Activated CD8-positive, alpha-beta memory T cell treated with anti-CD3 and anti-CD28 coated beads for 48 hours (primary cell): ENCODE results near the gene FBXO7.
A peak's percentile ranks its signal among the peaks of the same experiment; 100 is the strongest.
"Not testable (repeated sequence)": the region's sequence is repeated elsewhere in the genome, so short reads cannot be mapped to it uniquely, and the experiment has no call there.

Experiments used
- DNase-seq, 3 experiments: peaks; one replicate each; pipeline ENCODE4 v3.0.0-alpha.2; 2020; ENCODE audit warnings: low read depth in 2 of 3, low spot score in 2 of 3

Gene FBXO7

DNA sequence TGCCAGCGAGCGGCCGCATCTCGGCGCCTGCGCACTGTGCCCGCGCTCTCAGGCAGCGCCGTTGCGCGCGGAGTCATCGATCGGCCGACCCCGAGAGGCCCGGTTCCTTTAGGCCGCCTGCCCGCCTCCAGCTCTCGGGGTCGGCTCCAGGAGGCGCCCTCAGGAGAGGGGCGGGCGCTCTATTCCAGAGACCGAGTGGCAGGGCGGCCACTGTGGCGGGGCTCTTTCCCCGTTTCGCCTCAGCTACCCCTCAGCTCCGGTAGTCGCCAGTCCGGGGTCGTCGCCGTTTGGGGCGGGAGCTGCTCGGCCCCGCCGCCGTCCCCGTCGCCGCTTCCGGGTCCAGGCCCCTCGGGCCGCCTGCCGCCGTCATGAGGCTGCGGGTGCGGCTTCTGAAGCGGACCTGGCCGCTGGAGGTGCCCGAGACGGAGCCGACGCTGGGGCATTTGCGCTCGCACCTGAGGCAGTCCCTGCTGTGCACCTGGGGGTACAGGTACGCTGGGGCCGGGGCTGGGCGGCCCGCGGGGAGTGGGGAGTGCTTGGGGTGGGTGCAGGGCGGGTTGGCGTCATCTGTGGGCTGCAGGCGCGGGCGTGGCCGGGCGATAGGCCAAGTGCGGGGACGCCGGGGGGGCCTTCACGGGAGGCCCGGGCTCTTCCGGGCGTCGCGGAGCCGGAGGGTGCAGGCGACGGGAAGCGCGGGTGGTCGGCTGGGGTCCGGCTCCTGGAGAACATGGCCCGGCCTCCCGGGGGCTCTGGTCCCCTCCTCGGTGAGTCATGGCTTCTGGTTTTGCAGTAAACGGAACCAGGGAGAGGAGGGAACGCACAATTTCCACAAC lies at the start of gene FBXO7:
Gene FBXO7, plus strand, starts transcription at position 177 of the 833 bp plus-strand sequence. Its CDS starts 192 bp downstream, at position 369.
- DNase-seq: peak; percentile 67 to 71 (median 70)

DNA sequence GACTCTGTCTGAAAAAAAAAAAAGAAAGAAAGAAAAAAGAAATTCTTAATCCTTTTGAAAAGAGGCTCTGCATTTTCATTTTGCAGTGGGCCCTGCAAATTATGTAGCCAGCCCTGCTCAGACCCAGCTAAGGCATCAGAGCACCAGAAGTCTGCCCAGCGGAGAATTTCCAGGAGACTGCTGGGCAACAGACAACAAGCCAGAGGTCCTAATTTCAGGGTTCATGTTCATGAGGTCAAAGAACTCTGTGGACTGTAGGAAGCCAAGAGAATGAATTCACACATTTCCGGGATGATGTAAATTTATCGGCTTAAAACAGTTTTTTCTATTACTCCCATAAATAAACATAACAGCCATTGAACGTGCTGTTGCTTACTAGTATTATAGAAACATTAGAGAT lies 47.7 kb upstream of the FBXO7 start:
- no peak for DNase-seq

DNA sequence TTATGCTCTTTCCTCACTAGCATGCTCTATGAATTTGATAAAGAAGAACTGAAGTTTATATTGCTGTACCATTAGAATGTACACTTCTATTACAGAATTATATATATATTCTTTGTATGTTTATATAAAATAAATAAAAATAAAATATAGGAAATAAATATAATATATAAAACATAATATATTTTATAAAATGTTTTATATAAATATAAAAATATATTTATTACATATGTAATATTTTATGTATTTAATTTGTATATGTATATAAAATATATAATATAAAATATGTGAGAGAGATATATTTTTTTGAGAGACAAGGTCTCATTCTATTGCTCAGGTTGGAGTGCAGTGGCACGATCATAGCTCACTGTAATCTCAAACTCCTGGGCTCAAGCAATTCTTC lies 44.3 kb upstream of the FBXO7 start:
- no peak for DNase-seq

DNA sequence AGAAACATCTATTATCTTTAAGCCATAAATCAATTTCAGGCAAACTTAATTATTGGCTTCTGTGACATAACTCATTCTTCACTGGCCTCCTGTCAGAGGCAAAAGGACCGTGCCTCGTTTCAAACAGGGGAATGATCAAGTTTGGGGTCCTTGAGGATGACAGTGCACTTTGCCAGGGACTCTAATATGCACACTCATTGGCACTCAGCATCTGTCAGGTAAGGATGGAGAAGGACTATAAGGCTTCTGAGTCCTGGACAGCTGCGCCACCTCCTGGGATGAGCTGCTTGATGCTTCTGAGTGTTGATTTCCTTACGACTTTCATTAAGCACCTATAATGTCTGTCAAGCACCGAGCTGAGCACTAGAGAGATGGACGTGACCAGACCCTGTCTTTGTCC lies 30.5 kb upstream of the FBXO7 start:
- DNase-seq: no peak

DNA sequence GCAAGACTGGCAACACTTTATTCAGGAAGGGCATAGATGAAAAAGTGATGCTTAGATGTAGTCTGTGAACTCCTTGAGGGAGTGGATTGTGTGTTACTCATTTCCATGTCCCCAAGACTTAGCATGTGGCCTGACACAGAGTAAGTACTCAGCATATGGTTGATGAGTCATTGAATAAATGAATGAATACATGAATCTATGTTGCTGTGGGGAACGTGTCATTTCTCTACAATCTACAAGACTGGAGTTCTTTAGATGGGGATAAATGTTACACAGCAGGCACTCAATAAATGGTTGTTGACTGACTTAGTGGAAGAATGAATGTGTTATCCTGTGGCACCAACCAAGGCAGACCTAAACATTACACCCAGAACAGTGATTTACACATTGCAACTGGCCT lies 28.3 kb upstream of the FBXO7 start:
- no peak for DNase-seq

DNA sequence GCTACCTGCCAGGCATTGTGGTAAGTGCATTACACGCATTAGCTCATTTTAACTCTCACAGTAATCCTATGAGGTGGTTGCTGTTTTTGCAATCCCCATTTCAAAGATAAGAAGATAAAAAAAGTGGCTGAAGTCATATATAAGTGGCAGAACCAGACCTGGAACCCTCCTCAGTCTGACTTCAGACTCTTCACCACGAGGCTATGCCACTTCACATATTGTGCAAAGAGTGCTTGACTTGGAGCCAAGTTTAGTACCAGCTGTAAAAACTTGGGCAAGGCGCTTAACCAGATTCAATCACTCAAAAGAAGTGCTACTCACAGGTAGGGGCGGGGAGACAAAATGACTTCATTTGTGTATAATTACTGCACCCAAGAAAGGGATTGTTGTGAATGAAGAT lies 25.6 kb upstream of the FBXO7 start:
- DNase-seq: no peak

DNA sequence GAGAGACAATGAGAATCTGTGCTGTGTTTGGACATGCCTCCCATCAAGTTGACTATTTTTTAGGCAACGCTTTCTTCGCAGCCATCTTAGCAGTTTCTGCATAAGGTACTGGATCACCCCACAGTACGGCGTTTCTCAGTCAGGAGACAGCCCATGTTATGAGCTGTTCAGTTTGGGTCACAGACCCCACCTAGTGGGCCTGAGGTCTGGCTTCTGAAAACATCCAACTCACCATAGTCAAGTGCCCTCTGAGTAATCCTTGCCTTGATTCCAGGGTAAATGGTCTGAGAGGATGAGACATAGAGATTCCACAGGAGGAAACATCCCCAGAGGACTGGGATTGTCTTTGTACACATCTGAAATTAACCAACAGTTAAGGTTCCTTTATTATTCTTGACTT lies 17.6 kb upstream of the FBXO7 start:
- DNase-seq: no peak

DNA sequence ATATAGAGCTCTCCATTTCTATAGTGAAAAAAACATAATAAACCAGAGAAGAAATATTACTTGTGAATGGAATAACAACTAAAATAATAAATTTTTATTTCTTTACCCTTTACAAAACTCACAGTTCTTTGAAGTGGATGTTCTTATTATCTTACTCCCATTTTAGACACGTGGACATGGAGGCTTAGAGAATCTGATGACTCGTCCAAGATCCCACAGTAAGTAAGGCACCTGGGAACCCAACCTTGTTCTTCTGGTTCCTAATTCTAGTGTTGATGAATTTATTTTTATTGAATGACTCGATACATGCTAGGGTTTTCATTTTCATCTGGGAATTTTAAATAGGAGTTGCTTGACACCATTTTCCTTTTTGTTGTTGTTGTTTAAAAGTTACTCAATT lies 12.2 kb upstream of the FBXO7 start:
- no peak for DNase-seq

DNA sequence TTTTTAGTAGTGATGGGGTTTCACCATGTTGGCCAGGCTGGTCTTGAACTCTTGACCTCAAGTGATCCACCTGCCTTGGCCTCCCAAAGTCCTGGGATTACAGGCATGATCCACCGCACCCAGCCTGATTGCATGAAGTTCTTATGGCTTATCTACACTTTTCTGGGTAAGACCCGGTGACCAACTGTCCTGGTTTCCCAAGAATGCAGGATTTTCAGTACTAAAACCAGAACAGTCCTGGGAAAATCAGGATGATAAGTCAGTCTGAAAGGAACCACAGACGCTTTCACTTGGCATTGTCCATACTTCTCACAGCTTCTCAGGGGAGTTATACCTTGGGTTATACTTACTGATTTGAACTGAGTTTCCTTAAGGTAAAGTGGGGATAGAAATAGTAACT lies 8.9 kb upstream of the FBXO7 start:
- no peak for DNase-seq

DNA sequence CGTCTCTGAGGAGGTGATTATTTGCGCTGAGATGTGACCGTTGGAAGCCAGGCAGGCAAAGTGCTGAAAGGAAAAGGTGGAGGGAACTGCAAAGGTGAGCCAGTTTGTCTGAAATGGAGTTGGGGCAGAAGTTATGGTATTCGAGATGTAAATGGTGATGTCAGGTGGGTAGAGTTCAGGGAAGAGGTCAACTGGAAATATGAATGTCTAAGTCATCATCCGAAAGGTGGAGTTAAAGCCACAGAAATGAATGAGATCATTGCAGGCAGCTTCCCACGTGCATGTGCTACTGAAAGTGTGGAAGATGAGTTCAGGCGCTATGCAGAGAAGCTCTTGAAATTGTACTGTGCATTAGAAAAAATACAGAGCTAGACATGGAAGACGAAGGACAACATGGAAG lies 8.1 kb upstream of the FBXO7 start:
- DNase-seq: no peak

DNA sequence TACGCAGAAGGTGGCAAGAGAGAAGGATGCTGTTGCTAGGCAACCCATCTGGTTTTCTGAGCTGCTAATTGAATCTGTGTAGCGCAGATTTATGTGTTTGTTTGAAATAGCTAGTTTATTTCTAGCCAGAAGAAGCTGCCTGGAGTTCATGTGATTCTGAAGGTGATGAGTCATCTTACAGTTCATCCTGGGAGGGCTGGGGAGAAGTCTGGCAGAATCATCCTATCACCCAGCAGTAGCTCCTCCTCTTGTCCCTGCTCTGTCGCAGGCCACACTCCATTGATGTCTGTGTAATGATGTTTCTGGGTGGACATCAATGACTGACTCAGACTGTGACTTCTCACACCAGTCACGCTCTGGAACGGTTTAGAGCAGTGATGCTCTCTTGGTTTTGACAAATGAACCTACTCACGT lies 4.8 kb upstream of the FBXO7 start:
- DNase-seq: no peak

DNA sequence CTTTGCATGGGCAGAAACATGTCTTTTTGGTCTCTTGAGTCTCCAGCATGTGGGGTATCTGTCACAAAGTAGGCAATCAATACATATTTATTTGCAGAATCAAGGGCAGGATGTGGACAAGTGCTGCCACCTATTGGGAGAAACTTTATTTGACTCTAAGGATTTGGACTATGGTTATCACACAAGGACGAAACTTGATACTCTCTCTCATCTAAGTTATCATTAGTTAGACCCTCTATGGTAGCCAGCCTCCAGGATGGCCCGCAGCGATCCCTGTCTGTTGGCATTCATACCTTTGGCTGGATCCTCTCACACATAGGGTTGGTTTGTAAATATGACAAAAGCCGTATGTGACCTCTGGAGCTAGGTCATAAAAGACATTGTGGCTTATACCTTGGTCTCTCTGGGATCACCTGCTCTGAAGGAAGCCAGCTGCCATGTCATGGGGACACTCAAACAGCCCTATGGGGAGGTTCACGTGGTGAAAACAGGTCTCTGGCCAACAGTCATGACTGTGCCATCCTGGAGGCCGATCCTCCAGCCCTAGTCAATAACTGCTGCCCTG lies 1.1 kb upstream of the FBXO7 start:
- DNase-seq: no peak

DNA sequence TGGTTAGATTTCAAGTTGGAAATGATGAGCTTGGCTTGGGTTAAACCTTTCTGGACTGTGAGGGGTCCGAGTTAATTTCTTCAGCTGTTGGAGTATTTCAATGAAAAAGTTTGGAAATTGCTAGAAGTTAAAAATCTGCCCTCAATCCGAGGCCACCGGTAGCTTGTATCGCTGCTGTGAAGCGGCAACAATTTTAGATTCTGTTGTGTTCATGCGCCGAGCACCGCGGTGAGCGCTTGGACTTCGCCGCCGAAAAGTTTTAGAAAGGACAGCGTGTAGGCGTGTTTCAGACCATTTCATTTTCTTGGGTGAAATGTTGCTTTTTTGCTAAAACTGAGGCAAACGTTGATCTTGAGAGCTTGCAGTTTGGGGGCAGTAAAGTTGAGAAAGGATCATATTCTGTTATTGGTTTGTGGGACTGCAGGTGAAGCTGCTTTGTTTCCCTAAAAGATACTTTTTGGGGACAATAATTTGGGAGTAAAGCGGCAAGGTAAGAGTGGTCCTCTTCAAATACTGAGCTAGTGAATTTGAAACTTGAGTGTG lies 928 bp downstream of the FBXO7 start:
- DNase-seq: no peak

DNA sequence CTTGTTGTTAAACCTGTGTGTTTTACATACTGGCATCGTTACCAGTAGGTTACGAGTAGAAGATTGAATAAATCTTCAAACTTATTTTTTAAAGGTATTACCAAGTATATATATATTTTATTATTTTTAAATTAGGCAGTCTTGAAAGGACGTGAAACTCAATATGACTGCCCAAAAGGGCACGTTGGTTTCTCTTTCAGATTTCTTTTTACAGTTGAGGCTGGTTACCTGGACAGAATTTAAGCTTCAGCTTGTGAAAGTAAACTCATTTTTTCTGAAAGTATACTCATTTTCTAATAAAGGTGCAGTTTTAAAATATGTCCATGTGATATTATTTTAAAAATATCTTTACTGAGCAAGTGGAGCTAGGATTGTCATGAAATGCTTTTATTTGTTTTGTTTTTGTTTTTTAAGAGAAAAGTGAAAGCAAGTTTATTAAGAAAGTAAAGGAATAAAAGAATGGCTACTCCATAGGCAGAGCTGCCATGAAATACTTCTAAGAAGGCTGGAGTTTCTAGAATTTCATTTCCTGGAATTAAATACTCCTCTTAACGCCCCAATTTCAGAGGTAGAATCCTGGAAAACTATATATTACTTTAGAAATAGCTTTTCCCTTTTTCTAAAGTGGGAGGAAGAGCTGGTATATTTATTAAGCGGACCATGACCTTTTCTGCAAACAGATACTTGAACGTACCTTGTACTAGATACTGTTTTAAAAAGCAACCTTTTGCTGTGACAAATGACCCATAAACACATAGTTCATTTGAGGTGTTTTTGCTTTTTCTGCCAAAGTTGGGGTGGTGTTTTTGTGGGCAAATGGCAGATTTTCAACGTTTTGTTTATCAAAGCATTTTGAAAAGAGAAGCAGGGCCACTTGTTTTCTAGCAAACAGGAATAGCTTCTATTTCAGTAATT lies 1.9 kb downstream of the FBXO7 start:
- DNase-seq: no peak

DNA sequence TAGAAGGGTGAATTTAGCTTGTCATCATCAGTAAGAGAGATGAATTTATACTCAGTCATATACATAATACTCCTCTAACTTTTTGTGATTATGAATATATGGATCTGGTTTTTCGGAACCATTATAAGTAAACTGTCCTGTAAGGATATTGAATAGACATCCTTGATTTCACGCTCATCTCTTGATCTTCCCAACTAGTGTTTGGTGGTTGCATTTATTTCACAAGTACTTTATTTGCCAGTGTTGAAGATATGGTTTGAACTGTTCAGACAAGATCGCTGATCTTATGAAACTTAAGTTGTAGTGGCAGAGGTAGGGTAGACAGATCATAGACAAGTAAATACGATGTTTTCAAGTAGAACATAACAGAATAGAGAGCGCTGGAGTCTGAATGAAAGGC lies 3.0 kb downstream of the FBXO7 start:
- no peak for DNase-seq

DNA sequence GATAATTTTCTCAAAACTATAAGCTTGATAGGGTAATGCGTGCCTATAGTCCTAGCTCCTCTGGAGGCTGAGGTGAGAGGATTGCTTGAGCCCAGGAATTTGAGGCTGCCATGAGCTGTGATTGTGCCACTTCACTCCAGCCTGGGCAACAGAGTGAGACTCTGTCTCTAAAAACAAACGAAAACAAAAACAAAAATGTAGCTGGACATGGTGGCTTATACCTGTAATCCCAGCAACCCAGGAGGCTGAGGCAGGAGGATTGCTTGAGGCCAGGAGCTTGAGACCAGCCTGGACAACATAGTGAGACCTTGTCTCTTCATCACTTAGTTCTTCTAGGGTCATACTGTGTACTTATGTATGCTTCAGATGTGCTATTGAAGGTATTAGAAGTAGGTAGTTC lies 3.9 kb downstream of the FBXO7 start:
- DNase-seq: not testable (repeated sequence)

DNA sequence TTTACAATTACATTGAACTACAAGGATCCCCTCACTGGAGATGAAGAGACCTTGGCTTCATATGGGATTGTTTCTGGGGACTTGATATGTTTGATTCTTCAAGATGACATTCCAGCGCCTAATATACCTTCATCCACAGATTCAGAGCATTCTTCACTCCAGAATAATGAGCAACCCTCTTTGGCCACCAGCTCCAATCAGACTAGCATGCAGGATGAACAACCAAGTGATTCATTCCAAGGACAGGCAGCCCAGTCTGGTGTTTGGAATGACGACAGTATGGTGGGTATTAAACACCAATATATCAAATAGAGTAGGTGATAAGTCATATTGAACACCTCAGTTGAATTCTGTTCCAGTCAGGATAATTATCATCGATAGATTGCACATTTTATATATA lies 4.4 kb downstream of the FBXO7 start:
- no peak for DNase-seq

DNA sequence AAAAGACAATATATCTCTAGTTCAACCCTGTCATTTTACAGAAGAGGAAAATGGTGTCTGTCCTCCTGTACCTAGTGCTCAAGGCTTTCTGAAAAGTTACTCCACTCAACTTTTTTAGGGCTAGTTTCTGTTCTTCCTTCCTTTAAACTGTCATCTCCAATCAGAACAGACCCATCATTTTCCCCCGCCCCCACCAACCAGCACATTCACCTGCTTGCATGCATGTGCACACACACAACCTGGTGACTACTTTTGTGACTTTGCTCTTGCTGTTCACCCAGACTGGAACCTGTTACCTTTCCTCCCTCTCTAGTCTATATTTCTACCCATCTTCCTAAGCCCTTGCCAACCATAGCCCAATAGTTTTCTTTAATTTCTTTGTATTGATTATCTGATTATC lies 5.6 kb downstream of the FBXO7 start:
- no peak for DNase-seq

DNA sequence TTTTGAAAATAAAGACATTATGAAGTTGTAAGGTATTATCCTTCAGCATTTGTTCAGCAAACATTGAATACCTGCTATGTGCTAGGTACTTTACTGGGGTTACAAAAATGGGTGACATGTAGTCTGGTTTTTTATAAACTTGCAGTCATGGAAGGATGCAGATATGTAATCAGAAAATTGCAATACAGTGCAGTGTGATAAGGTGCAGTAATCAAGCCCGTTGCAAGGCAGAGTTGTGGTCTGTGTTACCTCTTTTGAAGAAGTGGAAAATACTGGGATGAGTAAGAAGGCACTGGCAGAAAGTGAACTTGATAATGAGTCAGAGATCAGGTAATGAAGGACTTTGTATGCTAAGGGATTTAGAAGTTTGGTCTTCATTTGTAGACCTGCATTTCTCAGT lies 8.1 kb downstream of the FBXO7 start:
- no peak for DNase-seq

DNA sequence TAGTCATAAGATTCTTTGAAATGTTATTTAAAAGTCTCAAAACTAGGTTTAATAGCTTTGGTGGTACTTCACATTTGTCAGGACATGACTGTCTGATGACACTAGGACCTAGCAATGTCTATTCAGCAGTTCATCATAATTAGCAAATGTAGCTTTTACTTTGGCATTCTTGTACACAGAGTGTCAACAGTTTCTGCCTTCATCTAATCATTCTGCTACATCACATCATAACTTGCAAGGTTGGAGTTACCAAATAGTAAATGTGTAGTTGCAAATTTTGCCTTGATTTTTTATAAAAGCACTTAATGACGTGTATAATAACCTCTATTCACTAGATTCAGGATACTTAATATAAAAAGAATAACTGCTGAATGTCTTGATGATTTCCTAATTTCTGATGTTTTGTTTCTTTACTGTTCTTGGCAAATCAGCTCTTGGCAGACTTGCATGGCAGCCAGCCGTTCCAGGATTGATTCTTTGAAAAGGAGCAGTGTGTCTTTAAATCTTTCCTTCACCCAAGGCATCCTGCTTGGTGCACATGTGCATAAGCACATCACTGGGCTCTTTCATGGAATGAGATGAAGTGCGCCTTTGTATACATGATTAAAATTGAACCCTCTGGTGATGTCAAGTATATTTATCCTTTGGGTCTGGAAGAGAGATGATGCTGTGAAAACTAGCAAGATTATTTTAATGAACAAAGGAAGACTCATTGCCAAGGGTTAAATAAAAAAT lies 12.2 kb downstream of the FBXO7 start:
- no peak for DNase-seq

DNA sequence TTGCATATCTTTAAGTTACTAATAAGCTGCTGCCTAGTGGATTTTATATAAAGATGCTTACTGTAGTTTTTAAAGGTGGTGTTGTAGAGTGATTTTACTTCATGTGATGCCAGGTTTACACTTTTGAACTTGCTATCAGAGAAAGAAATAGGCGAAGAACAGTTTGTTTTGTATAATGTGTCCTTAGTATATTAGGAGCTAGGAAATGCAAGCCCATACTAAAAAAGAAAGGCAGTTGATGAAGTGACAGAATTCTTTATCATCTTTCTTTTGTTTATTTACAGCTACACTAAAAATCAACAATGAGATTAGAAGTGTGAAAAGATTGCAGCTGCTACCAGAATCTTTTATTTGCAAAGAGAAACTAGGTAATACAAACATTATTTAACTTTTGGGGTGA lies 12.8 kb downstream of the FBXO7 start:
- no peak for DNase-seq
